Glutamatergic neuron (in vitro differentiated cells): Measurements from ENCODE around the gene C17orf75. TPM values are rescaled to one million over a fixed set of nuclear protein-coding genes. Genes with fewer than 3 reads are reported as not detected.

ENCODE experiments used
- microRNA-seq: library from miRNA; unstranded; fragments of <30 nt; microRNA quantifications from one replicate; pipeline ENCODE4, GENCODE V29; 2020; ENCODE audit not compliant: unreplicated experiment
- total RNA-seq: library from RNA; stranded (reverse); fragmentation: NEBNext Ultra II Directional; extraction: Animal tissue kit (Norgen Biotek cat#: 25700); gene quantifications from one replicate; pipeline ENCODE4 v1.2.1, GENCODE V29; 2021; ENCODE audit not compliant: unreplicated experiment

C17orf75 gene
- total RNA-seq, 1 donor from 2014 or later = 48.9 TPM

Small RNAs within 50 kb of the gene (microRNA-seq; reads per million reads assigned to microRNA genes)
- 1.9 reads per million, percentile 11 among the genes with 10 or more reads in this experiment for gene MIR632

Other genes starting within 250 kb of the C17orf75 start
- gene RHOT1, start 199.7 kb downstream of the C17orf75 start, total RNA-seq = 36.1 TPM
- 124 TPM for gene RHBDL3, start 76.3 kb downstream of the C17orf75 start, total RNA-seq
- gene ZNF207, start 8.0 kb upstream of the C17orf75 start, total RNA-seq = 216 TPM
- gene PSMD11, start 102.3 kb upstream of the C17orf75 start, total RNA-seq = 94.1 TPM
- 73.9 TPM for gene CDK5R1, start 144.8 kb upstream of the C17orf75 start, total RNA-seq